GM21367 (cell line): ENCODE data around the gene TMEM100.

ENCODE experiments used
- ATAC-seq: cut with Tn5 transposase; IDR thresholded peaks from one replicate; pipeline ENCODE4 v1.9.1; 2021; ENCODE audit not compliant: unreplicated experiment

The TMEM100 gene

GRCh38 chr17:55745258-55745657, 22.6 kb upstream of the TMEM100 start:
- no peak for ATAC-seq

- no peak for ATAC-seq
These were observed 20.5 kb upstream of the TMEM100 start for GRCh38 chr17:55743103-55743679.

- peak; percentile 95 for ATAC-seq
These were observed 19.8 kb upstream of the TMEM100 start for GRCh38 chr17:55742272-55743102.

- no peak for ATAC-seq
These were observed 18.7 kb upstream of the TMEM100 start for GRCh38 chr17:55741356-55741700.

- ATAC-seq, result no peak
These were observed 18.1 kb upstream of the TMEM100 start for GRCh38 chr17:55740511-55741355.

GRCh38 chr17:55737976-55738501, 15.4 kb upstream of the TMEM100 start:
- no peak for ATAC-seq

GRCh38 chr17:55735731-55736405, 13.2 kb upstream of the TMEM100 start:
- ATAC-seq, result peak; percentile 55

- no peak for ATAC-seq
These were observed 11.6 kb upstream of the TMEM100 start for GRCh38 chr17:55734128-55734781.

GRCh38 chr17:55731586-55732250, 9.1 kb upstream of the TMEM100 start:
- no peak for ATAC-seq

GRCh38 chr17:55730808-55731207, 8.1 kb upstream of the TMEM100 start:
- no peak for ATAC-seq

- no peak for ATAC-seq
These were observed 7.7 kb upstream of the TMEM100 start for GRCh38 chr17:55730380-55730779.

GRCh38 chr17:55729484-55729883, 6.8 kb upstream of the TMEM100 start:
- ATAC-seq, result no peak

GRCh38 chr17:55728833-55729232, 6.2 kb upstream of the TMEM100 start:
- no peak for ATAC-seq

- no peak for ATAC-seq
These were observed 5.7 kb upstream of the TMEM100 start for GRCh38 chr17:55728361-55728760.

GRCh38 chr17:55727920-55728319, 5.3 kb upstream of the TMEM100 start:
- no peak for ATAC-seq

GRCh38 chr17:55727275-55727674, 4.6 kb upstream of the TMEM100 start:
- ATAC-seq, result no peak

- ATAC-seq, result no peak
These were observed 3.8 kb upstream of the TMEM100 start for GRCh38 chr17:55726440-55726839.

GRCh38 chr17:55723488-55723848, 804 bp upstream of the TMEM100 start:
- ATAC-seq, result no peak

GRCh38 chr17:55722016-55722736, 488 bp downstream of the TMEM100 start:
- no peak for ATAC-seq
